NCI-H748 treated with DMSO at 0.1 percent for 48 hours (cell line): ENCODE measurements around the gene CHRM1.
"Not testable (repeated sequence)": the region's sequence is repeated elsewhere in the genome, so short reads cannot be mapped to it uniquely, and the experiment has no call there.

Experiments
- DNase-seq: peaks from one replicate; lab custom pipeline; 2025; lab: John Stamatoyannopoulos, UW

CHRM1 gene

DNA sequence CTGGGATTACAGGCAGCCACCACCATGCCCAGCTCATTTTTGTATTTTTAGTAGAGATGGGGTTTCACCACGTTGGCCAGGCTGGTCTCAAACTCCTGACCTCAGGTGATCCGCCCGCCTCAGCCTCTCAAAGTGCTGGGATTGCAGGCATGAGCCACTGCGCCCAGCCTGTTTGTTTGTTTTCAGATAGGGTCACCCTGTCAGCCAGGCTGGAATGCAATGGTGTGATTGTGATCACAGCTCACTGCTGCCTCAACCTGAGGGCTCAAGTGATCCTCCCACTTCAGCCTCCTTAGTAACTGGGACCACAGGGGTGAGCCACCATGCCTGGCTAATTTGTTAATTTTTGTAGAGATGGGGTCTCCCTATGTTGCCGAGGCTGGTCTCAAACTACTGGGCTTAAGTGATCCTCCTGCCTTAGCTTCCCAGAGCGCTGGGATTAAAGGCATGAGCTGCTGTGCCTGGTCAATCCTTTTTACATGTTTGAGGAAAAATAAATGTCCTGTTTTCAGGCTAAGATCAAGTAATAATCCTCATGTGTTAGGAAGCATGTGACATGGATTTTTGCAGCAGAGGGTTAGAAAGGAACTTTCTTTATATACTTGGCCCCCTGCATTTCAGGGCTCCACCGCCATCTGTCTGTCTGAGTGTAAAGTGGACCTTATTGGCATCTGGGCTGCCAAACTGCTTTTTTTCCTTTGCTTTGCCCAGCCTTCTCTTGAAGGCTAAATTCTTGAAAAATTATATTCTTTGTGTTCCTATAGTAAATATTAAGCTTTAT, 45.3 kb downstream of the CHRM1 start:
- no peak for DNase-seq

DNA sequence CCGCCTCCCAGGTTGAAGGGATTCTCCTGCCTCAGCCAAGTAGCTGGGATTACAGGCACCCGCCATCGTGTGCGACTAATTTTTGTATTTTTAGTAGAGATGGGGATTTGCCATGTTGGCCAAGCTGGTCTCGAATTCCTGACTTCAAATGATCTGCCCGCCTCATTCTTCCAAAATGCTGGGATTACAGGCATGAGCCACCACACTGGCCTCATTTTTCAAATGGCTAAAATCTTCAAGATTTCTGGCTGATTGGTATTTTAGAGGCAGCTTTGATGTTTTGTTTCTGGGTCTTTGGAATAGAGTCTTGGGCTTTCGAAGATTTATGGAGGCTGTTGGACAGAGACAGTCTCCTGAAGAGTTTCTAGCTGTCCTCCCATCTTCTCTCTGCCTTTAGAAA, 46.3 kb downstream of the CHRM1 start:
- no peak for DNase-seq

DNA sequence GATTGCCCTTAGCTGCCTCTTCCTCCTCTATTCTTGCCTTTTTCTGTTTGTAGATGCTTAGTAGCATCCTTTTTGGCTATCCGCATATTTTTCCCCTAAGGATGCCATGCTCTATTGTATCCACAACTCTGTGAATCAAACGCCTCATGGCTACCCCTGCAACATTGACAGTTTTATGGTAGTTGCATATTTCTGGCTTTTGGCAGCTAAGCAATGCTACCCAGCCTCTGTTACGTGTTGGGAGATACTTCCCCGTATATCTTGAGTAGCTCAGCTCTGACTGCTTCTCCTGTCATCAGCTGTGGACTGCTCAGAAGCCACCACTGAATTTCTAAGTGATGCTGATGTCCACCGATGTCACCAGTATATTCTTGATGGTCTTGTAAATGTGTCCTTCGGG, 55.5 kb downstream of the CHRM1 start:
- DNase-seq, result no peak

DNA sequence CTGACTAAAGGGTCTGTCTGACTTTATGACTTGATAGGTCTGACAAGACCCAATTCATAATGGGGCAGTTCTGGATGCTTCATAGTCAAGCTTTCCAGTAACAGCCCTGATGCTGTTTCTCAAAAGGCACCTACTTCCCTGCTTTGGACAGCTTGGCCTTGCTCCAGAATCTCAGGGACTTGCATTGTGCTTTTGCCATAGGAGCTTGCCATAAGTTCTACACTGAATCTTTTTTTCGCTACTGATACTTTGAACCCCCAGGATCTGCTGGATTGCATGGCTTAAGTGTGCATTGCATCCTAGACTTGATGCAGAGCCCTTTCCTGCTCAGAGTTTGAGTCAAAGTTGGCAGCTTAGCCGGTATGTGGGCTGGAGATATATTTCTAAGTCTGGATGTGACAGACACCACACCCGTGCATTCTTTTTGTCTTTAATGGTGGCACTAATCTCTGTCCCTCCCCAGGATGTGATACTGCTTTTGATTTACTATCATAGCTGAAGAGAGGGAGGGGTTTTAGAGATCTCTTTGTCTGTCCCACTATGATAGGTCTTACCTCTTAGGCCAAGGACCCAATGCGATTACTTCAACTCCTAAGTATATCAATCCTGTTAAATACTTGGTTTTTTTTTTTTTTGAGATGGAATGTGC, 57.4 kb downstream of the CHRM1 start:
- no peak for DNase-seq

DNA sequence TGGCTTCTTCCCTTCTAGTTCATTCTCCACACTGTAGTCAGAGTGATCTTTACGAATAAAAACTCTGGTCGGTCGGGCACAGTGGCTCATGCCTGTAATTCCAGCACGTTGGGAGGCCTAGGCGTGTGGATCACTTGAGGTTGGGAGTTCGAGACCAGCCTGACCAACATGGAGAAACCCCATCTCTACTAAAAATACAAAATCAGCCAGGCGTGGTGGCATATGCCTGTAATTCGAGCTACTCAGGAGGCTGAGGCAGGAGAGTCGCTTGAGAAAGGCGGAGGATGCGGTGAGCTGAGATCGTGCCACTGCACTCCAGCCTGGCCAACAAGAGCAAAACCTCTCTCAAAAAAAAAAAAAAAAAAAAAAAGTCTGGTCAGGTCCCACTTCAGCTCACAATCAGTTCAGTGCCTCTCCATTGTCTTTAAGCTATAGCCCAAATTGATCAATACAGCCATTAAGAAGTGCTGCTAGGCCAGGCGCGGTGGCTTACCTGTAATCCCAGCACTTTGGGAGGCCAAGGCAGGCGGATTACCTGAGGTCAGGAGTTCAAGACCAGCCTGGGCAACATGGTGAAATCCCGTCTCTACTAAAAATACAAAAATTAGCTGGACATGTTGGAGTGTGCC, 59.5 kb downstream of the CHRM1 start:
- DNase-seq, result not testable (repeated sequence)

DNA sequence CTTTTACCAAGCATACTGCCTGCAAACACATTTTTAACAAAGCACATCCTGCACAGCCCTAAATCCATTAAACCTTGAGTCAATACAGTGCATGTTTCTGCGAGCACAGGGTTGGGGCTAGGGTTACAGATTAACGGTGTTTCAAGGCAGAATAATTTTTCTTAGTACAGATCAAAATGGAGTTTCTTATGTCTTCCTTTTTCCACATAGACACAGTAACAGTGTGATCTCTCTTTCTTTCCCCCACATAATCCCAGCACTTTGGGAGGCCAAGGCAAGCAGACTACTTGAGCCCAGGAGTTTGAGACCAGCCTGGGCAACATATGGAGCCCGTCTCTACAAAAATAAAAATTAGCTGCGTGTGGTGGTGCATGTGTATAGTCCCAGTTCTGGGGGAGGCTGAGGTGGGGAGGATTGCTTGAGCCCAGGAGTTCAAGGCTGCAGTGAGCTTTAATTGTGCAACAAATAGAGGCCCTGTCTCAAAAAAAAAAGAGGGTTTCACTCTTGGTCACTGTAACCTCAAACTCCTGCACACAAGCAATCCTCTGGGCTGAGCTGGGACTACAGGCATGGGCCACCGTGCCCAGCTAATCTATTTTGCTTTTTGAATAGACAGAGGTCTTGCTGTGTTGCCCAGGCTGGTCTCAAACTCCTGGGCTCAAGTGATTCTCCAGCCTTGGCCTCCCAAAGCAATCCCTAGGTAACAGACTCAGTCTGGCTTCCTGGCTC, 60.2 kb downstream of the CHRM1 start:
- DNase-seq, result no peak

DNA sequence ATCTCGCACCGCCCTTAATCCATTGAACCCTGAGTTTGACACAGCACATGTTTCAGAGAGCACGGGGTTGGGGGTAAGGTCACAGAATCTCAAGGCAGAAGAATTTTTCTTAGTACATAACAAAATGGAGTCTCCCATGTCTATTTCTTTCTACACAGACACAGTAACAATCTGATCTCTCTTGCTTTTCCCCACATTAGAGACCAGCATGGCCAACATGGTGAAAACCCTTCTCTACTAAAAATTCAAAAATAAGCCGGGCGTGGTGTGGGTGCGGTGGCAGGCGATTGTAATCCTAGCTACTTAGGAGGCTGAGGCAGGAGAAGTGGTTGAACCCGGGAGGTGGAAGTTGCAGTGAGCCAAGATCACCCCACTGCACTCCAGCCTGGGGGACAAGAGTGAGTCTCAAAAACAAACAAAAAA, 61.9 kb downstream of the CHRM1 start:
- not testable (repeated sequence) for DNase-seq
